ENCODE results near the gene ACSBG1. TPM values are rescaled to one million over a fixed set of nuclear protein-coding genes. Genes with fewer than 3 reads are reported as not detected.

Gene ACSBG1
- polyA plus RNA-seq, 1 donor from 2014 or later = 0.32 TPM

DNA sequence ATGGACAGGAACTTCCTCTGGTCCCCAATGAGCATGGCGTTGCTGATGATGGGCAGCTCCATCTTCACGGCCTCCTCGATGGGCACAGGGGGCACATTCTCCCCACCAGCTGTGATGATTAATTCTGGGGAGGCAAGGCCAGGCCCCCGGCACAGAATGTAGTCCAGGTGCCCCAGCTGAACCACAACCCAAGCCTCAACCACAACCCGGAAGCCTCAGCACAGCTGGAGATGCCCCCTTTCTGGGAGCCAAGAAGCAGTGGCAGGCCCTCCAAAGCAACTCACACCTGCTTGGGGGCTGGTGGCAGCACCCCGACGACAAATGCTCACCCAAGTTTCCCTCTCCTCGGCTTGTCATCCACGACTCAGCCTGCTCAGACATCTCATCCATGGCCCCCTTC lies 60.0 kb downstream of the ACSBG1 start (continued):
- TF ChIP-seq RAD21 (conservative IDR thresholded peaks at IDR 0.05) (no peak), SMC3 (conservative IDR thresholded peaks at IDR 0.05; ENCODE audit: poor library complexity) (no peak)

DNA sequence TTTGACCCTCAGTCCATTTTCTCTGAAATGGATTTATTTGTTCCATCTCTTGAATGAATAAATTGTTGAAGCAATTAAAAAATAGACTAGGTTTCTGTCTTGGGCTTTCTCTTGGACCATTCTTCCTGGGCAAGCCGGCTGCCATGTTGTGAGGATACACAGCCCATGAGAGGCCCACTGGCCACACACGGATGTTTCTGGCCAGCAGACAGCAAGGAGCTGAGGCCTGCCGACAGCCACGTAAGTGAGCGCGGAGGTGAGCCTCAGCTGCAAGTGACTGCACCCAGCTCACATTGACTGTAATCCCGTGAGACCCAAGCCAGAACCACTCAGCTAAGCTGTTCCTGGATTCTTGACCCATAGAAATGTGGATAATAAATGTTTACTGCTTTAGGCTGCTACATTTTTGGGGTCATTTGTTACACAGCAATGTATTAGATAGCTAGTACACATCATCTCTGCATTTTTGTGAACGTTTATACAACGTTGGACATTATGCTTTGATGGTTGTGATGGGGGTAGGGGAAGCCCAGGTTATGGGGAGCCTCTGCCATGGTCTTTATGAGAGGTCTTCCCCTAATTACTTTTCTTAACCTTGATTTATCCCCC lies 62.4 kb downstream of the ACSBG1 start:
- no peak overlapping the region for H3K9ac ChIP-seq (ENCODE audit: low read length)
- H3K4me3 ChIP-seq (ENCODE audit: low read length) = no peak overlapping the region
- no peaks in the 10 kb centered on the region for H3K79me2 ChIP-seq (replicated peaks; ENCODE audit: insufficient read depth, low read length)
- no peaks in the 10 kb centered on the region for H3K9me3 ChIP-seq (ENCODE audit: low read length)
- no peaks in the 10 kb centered on the region for H3K9me2 ChIP-seq (ENCODE audit: insufficient read depth, low read length)
- H3F3A ChIP-seq (ENCODE audit: insufficient read depth, low read length, poor library complexity, severe bottlenecking) = no peaks in the 10 kb centered on the region
- H4K20me1 ChIP-seq (ENCODE audit: insufficient read depth) = no peaks in the 10 kb centered on the region
- H3K36me3 ChIP-seq (ENCODE audit: insufficient read depth, low read length) = peaks cover 17% of the 10 kb centered on the region
- H3K27me3 ChIP-seq (ENCODE audit: insufficient read depth, low read depth, low read length) = no peaks in the 10 kb centered on the region
- no peak overlapping the region for H3K27ac ChIP-seq (ENCODE audit: low read length)
- H3K4me2 ChIP-seq (ENCODE audit: low read length) = no peak overlapping the region
- TF ChIP-seq MXI1 (conservative IDR thresholded peaks at IDR 0.05; ENCODE audit: poor library complexity, severe bottlenecking) (no peak), EP300 (conservative IDR thresholded peaks at IDR 0.05; ENCODE audit: poor library complexity, severe bottlenecking) (no peak), POLR2AphosphoS5 (IDR thresholded peaks at IDR 0.05) (no peak), RAD21 (conservative IDR thresholded peaks at IDR 0.05) (no peak), SMC3 (conservative IDR thresholded peaks at IDR 0.05; ENCODE audit: poor library complexity) (no peak), TAF1 (IDR thresholded peaks at IDR 0.05; ENCODE audit: low read depth) (no peak), EZH2 (IDR thresholded peaks at IDR 0.05; ENCODE audit: borderline replicate concordance, insufficient read depth, low read length, poor library complexity, severe bottlenecking) (no peak)
- TF ChIP-seq, protein P1, sequence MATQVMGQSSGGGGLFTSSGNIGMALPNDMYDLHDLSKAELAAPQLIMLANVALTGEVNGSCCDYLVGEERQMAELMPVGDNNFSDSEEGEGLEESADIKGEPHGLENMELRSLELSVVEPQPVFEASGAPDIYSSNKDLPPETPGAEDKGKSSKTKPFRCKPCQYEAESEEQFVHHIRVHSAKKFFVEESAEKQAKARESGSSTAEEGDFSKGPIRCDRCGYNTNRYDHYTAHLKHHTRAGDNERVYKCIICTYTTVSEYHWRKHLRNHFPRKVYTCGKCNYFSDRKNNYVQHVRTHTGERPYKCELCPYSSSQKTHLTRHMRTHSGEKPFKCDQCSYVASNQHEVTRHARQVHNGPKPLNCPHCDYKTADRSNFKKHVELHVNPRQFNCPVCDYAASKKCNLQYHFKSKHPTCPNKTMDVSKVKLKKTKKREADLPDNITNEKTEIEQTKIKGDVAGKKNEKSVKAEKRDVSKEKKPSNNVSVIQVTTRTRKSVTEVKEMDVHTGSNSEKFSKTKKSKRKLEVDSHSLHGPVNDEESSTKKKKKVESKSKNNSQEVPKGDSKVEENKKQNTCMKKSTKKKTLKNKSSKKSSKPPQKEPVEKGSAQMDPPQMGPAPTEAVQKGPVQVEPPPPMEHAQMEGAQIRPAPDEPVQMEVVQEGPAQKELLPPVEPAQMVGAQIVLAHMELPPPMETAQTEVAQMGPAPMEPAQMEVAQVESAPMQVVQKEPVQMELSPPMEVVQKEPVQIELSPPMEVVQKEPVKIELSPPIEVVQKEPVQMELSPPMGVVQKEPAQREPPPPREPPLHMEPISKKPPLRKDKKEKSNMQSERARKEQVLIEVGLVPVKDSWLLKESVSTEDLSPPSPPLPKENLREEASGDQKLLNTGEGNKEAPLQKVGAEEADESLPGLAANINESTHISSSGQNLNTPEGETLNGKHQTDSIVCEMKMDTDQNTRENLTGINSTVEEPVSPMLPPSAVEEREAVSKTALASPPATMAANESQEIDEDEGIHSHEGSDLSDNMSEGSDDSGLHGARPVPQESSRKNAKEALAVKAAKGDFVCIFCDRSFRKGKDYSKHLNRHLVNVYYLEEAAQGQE (IDR thresholded peaks at IDR 0.05; ENCODE audit: borderline replicate concordance) = no peak
- TF ChIP-seq, protein P2, sequence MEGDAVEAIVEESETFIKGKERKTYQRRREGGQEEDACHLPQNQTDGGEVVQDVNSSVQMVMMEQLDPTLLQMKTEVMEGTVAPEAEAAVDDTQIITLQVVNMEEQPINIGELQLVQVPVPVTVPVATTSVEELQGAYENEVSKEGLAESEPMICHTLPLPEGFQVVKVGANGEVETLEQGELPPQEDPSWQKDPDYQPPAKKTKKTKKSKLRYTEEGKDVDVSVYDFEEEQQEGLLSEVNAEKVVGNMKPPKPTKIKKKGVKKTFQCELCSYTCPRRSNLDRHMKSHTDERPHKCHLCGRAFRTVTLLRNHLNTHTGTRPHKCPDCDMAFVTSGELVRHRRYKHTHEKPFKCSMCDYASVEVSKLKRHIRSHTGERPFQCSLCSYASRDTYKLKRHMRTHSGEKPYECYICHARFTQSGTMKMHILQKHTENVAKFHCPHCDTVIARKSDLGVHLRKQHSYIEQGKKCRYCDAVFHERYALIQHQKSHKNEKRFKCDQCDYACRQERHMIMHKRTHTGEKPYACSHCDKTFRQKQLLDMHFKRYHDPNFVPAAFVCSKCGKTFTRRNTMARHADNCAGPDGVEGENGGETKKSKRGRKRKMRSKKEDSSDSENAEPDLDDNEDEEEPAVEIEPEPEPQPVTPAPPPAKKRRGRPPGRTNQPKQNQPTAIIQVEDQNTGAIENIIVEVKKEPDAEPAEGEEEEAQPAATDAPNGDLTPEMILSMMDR (IDR thresholded peaks at IDR 0.05; ENCODE audit: poor library complexity, severe bottlenecking) = no peak
- H2AFZ ChIP-seq (ENCODE audit: low read depth, low read length) = no peak overlapping the region

- Histone ChIP-seq H3K27ac (ENCODE audit: low read length) (no peak overlapping the region), H3F3A (ENCODE audit: insufficient read depth, low read length, poor library complexity, severe bottlenecking) (no peaks in the 10 kb centered on the region), H3K36me3 (ENCODE audit: insufficient read depth, low read length) (peaks cover 17% of the 10 kb centered on the region), H3K4me3 (ENCODE audit: low read length) (no peak overlapping the region), H3K9me3 (ENCODE audit: low read length) (no peaks in the 10 kb centered on the region), H2AFZ (ENCODE audit: low read depth, low read length) (no peak overlapping the region), H3K4me2 (ENCODE audit: low read length) (no peak overlapping the region), H4K20me1 (ENCODE audit: insufficient read depth) (no peaks in the 10 kb centered on the region), H3K9me2 (ENCODE audit: insufficient read depth, low read length) (no peaks in the 10 kb centered on the region), H3K27me3 (ENCODE audit: insufficient read depth, low read depth, low read length) (no peaks in the 10 kb centered on the region), H3K9ac (ENCODE audit: low read length) (no peak overlapping the region), H3K79me2 (replicated peaks; ENCODE audit: insufficient read depth, low read length) (no peaks in the 10 kb centered on the region)
- TF ChIP-seq MXI1 (conservative IDR thresholded peaks at IDR 0.05; ENCODE audit: poor library complexity, severe bottlenecking) = no peak
- TF ChIP-seq, protein P1 (IDR thresholded peaks at IDR 0.05; ENCODE audit: borderline replicate concordance) = no peak
- TF ChIP-seq, protein P2 (IDR thresholded peaks at IDR 0.05; ENCODE audit: poor library complexity, severe bottlenecking) = no peak
- no peak for TF ChIP-seq RAD21 (conservative IDR thresholded peaks at IDR 0.05)
- TF ChIP-seq SMC3 (conservative IDR thresholded peaks at IDR 0.05; ENCODE audit: poor library complexity) = no peak
- TF ChIP-seq EP300 (conservative IDR thresholded peaks at IDR 0.05; ENCODE audit: poor library complexity, severe bottlenecking) = no peak
- TF ChIP-seq POLR2AphosphoS5 (IDR thresholded peaks at IDR 0.05) = no peak
- no peak for TF ChIP-seq EZH2 (IDR thresholded peaks at IDR 0.05; ENCODE audit: borderline replicate concordance, insufficient read depth, low read length, poor library complexity, severe bottlenecking)
- TF ChIP-seq TAF1 (IDR thresholded peaks at IDR 0.05; ENCODE audit: low read depth) = no peak
These were observed 63.3 kb downstream of the ACSBG1 start for GRCh38 chr15:78170848-78171773.
